GM19452 (cell line): Measurements from ENCODE around the gene SLC23A2.

Experiments used
- ATAC-seq: cut with Tn5 transposase; IDR thresholded peaks from one replicate; pipeline ENCODE4 v1.9.1; 2021; ENCODE audit not compliant: unreplicated experiment

SLC23A2 gene

DNA sequence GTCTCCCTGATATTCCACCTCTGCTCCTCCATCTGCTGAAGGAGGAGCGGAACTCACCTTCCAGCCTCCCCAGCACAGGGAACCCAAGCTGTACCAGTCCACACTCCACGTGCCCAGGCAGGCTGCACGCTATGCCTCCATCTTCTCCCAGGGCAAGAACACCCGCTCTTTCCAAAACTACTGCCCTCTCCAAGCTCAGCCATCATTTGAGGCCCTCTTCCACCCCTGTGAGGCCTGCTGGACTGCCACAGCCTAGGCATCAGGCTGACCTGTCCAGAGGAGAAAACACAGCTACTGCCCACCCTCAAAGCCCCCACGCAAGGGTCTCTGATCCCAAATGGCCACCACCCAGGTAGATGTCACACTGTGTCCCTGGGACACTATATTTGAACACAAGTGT is 179.7 kb downstream of the SLC23A2 start:
- no peak for ATAC-seq

DNA sequence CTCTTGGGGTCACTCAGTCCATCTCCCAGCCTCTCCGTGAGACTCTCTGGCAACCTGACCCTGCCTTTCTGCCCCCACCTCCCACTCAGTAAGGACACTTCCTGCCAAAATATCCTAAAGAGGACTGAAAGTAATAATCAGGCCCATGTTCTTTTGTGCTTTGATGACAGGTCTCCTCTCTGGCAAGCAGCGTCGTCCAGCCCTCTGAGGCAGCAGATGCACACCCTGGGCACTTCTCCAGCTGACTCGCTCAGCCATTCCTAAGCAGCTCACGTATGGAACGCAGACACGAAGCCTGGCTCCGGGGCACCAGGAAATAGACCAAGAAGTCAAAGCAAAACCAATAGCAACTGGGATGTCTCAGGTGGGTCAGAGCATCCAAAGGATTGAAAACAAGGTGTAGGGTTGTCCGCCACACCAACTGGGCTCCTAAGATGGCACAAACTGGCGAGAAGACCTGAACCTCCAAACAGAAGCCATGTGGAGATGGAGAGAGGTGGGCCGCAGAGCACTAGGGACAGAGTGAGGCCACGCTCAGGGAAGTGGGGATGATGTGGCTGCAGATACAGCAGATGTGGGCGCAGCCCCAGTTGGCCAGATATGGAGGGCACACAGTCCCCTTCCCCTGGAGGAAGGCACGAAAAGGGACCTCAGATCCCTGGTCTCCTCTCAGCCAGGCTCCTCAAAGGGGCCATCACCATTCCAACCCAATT is 180.3 kb downstream of the SLC23A2 start:
- ATAC-seq = no peak

DNA sequence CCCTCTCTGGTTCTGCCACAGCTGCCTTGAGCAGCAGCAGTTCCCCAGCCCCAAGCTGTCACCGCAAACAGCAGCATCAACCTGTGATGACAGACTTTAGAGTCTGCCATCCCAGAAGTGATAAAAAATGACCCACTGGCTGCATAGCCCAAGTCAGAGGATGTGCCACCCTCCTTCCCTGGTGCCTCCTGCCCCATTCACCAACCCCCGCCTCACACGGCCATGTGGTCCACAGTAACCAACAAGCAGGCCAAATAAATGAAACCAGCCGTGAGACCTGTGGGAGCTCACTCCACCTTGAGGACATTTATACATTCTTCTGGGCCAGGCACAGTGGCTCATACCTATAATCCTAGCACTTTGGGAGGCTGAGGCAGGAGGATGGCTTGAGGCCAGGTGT is 181.4 kb downstream of the SLC23A2 start:
- ATAC-seq = no peak

DNA sequence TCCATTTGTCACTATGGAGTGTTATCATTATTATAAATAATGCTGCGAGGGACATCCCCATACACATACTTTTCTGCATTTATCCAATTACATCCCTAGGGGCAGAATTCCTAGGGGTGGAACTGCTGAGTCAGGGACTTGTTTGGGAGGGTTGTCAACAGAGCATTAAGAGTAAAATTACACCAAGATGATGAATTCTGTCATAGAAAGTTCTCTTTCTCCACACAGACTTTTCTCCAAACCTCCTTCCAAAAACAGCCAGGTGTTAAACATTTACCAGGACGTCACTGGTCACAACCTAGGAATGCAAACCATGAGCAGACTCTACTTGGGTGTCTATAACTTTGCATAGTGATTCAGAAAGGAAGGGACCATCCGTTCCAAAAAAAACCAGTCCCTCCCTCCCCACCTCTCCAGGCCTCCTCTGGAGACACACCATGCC is 184.1 kb downstream of the SLC23A2 start:
- ATAC-seq = no peak

DNA sequence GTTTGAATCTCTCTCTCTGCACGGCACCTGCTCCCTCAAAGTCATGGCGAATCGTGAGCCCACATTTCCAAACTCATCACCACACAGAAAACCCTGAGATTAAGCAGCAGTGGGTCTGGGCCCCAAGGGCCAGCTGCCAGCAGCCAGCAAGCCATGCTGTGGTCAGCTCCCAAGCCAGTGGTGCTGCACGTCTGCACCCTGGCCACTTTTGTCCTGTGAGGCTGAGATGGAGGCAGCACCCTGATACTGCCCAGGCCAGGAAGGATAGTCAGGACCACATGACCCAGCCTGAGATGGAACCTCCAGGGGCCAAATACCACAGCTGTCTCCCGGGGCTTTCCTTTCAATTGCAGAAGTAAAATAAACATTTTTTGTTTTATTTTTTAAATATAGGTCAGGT is 185.7 kb downstream of the SLC23A2 start:
- ATAC-seq = no peak

DNA sequence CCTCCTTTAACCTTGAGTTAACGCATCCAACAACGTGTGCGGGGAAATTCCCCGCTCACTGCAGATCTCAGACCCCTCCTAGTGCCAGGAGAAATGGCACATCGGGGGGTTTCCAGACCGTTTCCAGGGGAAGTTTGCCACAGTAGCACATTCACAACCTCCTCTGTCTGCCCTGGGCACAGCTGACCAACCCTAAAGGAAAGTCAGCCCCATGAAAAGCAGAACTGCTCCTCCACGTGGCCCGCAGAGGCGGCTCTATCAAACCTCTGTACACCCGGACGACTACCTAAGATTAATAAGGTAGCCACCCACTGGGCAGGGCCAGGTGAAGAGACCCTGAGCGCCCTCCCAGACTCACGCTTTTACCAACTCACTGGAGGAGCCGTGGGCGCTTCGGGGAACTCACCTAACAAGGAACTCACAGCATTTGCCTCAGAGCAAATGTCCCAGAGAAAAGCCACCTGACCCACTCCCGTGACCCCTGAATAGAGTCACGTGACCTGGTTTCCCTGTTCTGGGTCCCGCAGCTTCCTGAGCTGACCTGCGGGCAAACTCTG is 186.5 kb downstream of the SLC23A2 start:
- peak; percentile 47 for ATAC-seq

DNA sequence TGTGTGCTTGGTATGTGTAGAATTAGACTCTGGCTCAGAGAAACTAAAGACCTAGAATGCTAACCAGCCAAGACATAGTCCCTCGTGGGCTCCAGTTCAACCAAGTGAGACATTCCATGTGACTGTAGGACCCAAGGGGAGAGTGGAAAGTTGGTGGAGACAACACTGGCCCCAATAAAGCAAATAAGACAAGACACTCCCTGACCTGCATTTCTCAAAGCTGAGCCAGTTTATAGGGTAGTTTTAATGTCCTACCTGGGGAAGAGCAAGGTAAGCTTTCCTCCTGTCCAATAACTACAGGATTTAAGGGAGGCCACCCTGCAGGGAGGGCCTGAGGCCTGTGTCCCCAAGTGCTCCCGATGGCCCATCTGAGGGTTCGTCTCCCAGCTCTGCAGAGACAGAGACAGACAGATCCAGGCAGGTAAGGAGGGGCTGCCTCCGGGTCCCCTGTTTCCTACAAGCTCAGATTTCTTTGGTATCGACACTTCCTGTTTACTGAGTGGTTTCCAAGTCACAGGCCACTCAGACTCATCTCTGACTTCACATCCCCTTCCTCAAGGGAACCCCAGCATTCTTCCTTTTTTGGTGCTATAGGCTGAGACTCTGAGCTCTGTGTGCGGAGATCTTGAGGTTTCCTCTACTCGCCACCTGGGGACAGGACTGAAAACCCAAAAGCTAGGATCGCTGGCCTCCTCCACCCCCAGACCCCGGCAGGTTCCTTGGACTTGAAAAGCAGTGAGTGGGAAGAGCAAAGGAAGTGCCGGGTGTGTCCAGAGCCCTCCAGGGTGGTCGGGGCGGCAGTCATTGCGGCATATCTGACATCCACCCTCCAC is 187.2 kb downstream of the SLC23A2 start:
- peak; percentile 39 for ATAC-seq

DNA sequence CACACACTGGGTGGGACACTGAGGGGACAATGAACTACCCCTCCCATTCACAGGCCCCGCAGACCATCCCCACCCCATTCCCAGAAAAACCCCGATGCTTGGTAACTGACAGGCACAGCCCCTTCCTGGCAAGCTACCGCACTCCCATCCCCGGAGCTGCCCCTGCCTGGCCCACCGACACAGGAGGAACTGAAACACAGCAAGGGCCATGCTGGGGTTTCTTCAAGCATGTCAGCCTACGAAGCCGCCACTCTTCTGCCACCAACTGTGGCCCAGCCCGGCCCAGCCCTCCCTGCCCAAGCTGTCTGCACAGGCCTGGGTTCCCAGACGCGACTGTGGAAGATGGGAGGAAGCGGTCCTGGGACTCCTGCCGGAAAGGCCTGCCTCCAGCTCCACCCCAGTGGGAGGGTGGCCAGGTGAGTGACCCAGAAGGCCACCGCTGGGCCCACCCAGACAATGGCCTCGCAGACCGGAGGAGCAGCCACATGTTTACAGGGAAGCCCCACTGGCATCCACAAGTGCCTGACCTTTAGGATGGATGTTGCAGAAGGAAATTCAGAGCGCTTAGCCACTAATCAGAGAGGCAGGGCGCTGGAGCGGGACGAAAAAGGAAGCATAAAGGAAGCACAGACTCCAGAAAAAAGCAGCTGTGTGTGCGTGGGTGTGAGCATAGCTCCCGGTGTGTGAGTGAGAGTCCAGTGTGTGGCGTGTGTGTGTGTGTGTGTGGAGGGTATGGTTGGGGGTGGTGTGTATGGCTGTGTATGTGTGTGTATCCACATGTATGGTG is 188.0 kb downstream of the SLC23A2 start:
- peak; percentile 21 for ATAC-seq

DNA sequence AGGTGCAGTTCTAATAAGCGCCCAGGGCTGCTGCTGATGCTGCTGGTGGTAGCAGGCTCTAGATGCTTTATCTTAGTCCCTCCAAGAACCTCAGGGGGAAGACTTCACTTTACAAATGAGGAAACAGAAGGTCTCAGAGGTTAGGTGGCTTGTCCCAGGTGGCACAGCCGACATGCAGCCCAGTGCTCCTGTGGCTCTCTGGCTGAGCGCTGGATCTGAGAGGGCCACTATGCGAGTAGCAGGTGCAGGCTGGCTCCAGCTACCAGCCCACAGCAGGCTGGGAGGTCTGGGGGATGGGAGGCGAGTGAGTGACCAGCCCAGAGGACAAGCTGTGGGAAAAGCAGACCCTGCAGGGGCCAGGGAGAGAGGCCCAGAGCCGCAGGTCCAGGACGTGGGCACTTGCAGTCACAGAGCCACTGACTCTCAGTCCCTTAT is 188.7 kb downstream of the SLC23A2 start:
- ATAC-seq = no peak

DNA sequence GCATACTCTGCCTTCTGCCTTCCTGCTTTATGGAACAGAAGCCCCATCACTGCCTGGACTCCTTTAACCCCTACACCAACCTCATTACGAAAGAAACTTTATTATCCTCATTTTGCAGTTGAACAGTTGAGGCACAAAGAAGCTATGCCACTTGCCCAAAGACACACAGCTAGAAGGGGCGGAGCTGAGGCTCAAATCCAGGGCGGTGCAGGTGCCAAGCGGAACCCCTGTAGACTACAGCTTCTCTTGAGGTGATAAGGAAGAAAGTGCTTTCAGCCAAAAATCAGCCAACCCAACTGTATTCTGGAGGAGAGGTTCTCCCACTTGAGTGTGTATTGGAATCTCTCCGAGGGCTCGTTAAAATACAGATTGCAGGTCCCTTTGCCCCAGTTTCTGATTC is 189.1 kb downstream of the SLC23A2 start:
- no peak for ATAC-seq

DNA sequence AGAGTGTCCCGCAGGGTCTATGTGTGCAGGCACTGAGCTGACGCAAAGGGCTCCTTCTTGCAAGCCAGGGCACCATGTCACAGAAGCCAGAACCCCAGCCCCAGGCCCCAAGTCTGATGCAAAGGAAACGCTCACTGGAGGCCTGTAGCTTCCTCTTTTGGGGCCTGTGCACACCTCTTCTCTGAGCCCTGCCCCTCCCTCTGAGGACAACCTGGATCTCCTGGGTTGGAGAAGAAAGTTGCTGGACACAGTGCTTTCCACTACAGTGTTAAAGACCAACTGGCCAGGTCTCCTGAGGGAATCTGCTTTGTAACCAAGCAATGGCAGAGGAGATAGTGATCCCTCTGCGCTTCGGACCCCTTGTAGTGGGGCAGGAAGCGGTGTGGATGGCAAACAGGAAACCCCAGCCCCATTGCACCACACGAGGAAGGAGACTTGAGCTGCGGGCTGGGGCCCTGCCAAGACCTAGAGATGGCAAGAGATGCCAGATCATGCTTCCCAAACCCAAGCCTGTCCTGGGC is 189.6 kb downstream of the SLC23A2 start:
- ATAC-seq = no peak

DNA sequence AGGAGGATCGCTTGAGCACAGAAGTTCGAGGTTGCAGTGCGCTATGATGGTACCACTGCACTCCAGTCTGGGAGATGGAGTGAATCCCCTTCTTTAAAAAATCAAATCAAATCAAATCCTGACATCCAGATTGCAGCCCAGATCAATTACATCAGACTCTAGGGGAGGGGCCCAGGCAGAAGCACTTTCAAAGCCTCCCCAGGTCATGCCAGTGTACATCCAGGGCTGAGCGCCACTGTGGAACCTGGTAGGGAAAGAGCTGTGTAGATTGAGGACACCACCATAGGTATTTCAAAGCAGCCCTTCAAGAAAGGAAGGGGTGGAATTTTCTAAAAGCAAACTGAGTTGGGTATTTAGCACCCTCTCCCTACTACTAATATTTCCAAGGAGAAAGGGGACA is 190.1 kb downstream of the SLC23A2 start:
- ATAC-seq = no peak

DNA sequence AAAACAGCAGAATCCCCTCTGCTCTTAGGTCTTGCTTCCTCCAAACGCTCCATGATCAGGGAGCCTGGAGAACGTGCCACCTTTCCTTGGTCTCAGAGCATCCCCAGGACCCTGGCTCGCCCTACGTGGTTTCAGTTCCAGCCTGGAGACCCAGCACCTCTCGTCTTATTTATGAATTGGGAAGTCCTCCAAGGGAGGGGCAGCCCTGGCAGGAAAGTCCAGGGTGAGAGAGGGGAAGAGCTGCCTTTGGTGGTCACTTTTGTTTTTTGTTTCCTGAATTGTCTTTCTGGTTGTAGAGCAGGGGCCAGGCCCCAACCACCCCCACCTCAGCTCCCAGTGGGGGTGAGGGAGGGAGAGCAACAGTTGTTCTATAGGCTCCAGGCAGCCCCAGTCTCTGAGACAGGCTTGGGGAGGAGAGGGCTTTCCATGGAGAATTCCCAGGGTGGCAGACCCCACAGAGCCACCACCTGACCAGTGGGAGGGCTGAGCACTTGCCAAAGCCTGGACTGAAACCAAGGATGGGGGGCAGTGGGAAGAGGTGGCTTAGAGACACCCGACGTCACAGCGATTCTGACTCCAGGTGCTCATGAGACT is 190.8 kb downstream of the SLC23A2 start:
- no peak for ATAC-seq

DNA sequence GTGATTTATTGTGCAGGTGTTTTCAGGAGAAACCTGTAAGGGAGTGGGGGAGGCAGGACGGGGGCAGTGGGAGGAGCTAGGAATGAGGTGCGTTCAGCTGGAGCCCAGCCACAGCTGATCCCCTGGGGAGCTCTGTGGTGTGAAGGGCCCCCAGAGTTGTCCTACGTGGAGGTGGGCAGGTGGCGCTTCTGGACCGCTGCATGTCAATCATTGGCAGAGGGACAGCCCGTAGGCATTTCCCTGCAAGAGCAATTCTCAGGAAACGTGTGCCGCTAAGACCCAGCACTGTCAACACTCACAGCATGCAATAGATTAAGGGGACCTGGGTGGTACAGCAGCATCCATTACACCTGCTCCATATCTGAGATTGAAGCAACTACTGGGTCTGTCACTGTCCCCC is 191.6 kb downstream of the SLC23A2 start:
- no peak for ATAC-seq

DNA sequence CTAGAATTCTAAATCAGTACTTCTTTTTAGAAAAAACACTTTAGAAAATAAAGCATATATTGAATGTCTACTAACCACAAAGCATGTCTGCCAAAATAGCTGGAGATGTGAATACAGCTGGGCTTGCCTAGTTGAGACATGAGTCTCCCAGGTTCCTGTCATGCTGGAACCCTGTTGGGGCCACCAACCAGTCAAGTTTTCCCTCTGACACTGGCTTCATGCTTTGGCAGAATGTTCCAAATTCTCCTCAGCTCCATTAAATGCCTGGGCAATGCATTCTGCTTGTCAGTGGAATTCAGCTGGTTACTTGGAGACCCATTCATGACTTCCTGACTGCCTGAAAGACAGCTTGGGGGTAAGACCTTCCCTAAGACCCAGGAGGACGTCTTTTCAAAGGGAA is 192.4 kb downstream of the SLC23A2 start:
- no peak for ATAC-seq

DNA sequence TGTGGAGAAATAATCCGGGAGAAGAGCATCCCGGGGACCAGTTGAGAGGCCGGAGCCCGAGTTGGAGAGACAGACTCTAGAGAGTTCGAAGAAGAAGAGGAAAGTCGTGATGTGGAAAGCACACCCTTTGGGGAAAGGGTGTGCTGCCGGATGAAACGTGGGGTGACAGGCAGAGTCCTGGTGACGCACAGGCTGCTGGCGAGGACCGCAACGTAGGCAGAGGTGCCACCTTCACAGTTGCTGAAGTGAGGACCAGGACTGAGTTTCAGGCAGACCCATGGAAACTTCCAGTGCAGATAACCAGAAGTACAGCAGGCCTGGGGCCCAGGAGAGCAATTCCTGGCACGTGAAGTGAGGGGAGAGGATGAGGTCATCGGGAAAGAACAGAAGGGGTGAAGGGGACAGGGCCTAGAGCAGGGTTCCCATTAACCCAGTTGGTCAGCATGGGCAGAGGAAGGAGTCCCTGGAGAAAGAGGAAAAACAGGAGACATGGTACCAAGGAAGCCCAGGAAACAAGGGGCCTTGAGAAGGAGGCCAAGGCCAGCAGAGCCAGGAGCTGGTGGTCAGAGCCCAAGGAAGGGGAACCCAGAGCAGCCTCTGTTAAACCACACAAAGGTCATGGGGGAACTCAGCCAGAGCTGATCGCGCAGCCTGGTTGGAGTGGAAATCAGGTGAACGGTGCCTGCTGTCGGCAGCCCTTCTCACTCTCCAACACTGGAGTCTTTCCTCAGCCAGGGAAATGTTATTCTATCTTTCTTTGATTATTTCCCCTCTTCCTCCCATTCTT is 195.5 kb downstream of the SLC23A2 start:
- no peak for ATAC-seq

DNA sequence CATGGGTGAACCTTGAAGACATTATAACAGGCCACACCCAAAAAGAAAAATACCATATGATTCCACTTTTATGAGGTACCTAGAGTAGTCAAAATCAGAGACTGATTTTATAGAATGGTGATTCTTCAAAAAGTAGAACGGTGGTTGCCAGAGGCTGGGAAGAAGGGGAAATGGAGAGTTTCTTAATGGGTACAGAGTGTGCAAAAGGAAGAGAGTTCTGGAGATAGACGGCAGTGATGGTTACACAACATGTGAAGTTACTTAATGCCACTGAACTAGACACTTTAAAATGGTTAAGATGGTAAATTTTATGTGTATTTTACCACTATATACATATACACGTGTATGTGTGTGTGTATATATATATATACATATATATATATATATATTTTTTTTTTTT is 198.8 kb downstream of the SLC23A2 start:
- ATAC-seq = no peak
